ENCODE measurements around the gene CDT1.

DNA sequence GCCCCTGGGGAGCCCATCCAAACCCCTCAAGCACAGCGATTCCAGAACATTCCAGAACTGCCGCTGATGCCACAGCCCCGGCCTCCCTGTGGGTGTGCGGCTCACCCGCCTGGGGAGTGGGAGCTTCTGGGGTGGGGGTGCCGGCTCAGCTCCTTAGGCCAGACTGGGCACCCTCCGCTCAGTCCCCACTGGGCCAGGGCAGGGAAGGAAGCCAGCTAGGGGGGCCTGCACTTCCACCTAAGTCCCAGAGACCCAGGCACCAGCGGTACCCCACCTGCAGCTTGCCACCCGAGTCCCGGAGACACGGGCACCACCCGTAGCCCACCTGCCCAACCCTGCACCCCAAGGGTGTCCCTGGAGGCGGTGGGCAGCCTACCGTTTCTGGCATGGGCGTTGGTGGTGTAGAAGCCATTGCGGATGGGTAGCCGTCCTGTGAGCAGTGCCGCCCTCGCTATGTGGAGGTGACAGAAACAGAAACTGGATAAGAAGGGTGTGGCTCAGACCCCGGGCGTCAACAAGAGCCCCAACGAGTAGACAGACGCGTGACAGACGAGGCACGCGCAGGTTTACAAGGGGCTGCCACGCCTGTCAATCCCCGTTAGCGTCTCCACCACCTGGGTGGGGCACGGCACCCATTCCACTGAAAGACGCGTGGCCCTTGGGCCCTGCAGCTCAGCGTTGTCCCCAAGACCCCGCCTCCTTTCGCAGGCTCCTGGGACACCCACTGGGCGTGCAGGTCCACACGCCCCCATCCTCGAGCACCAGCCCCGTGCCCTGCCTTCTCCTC is 38.1 kb downstream of the CDT1 start:
- no peak for TF ChIP-seq POLR2A (IDR thresholded peaks at IDR 0.05; ENCODE audit: low read depth, low read length)
- no peak for TF ChIP-seq TAF1 (IDR thresholded peaks at IDR 0.05; ENCODE audit: low read depth, low read length)
- no peak for TF ChIP-seq POLR2AphosphoS5 (IDR thresholded peaks at IDR 0.05; ENCODE audit: low read depth, low read length)
- no peak for TF ChIP-seq POU2F2 (IDR thresholded peaks at IDR 0.05; ENCODE audit: low read depth, low read length)

Data from GM12891 (cell line).